PFSK-1 (cell line): Measurements from ENCODE around the gene TBXAS1.

ENCODE experiments used
- POLR2AphosphoS5 ChIP-seq: IDR thresholded peaks from 2 replicates; pipeline ENCODE4 v1.6.1; 2012; ENCODE audit warnings: low read depth, mild to moderate bottlenecking, control low read depth, low read length, moderate library complexity
- TF ChIP-seq, protein P1 (sequence below), 2 experiments: IDR thresholded peaks; 2 replicates each; pipeline versions ENCODE4 v1.6.1 to v1.8.0; 2011 to 2012; ENCODE audit warnings: low read depth in 2 of 2, low read length in 2 of 2, control low read depth in 1 of 2, inconsistent platforms in 1 of 2, mild to moderate bottlenecking in 1 of 2, moderate library complexity in 1 of 2; ENCODE audit not compliant: insufficient read depth in 1 of 2

DNA sequence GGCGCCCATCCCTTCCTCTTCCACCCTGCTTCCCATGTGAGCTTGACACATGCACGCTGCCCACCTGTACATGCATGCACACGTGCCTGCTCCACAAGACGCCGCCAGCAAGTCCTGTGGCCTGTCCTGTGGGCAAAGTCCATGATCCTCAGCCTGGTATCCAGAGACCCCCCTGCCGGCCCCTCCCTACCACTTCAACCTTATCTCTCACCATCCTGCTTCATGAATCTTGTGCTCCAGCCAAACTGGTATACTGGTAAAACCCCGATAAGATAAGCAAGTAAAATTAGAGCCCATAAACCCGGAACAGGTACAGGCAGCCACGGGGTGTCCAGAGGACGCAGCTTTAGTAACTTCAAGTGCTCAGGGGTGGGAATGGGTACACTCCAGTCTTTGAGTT lies 11.8 kb upstream of the TBXAS1 start:
- no peak for TF ChIP-seq POLR2AphosphoS5
- TF ChIP-seq, protein P1, sequence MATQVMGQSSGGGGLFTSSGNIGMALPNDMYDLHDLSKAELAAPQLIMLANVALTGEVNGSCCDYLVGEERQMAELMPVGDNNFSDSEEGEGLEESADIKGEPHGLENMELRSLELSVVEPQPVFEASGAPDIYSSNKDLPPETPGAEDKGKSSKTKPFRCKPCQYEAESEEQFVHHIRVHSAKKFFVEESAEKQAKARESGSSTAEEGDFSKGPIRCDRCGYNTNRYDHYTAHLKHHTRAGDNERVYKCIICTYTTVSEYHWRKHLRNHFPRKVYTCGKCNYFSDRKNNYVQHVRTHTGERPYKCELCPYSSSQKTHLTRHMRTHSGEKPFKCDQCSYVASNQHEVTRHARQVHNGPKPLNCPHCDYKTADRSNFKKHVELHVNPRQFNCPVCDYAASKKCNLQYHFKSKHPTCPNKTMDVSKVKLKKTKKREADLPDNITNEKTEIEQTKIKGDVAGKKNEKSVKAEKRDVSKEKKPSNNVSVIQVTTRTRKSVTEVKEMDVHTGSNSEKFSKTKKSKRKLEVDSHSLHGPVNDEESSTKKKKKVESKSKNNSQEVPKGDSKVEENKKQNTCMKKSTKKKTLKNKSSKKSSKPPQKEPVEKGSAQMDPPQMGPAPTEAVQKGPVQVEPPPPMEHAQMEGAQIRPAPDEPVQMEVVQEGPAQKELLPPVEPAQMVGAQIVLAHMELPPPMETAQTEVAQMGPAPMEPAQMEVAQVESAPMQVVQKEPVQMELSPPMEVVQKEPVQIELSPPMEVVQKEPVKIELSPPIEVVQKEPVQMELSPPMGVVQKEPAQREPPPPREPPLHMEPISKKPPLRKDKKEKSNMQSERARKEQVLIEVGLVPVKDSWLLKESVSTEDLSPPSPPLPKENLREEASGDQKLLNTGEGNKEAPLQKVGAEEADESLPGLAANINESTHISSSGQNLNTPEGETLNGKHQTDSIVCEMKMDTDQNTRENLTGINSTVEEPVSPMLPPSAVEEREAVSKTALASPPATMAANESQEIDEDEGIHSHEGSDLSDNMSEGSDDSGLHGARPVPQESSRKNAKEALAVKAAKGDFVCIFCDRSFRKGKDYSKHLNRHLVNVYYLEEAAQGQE (IDR thresholded peaks at IDR 0.05; ENCODE audit: insufficient read depth in 1 of 2, low read depth in 2 of 2, low read length in 2 of 2), result no peak
